NB4 (cell line): ENCODE results near the gene WRNIP1.

Experiments used
- DNase-seq: peaks from one replicate; pipeline ENCODE4 v3.0.0; 2010; ENCODE audit warnings: low read depth
- H3K4me3 ChIP-seq: one replicate; pipeline ENCODE4 v1.5.1; 2011; ENCODE audit warnings: mild to moderate bottlenecking, low read depth, low read length, moderate library complexity
- MAX ChIP-seq: IDR thresholded peaks from 2 replicates; pipeline ENCODE4 v1.6.1; 2011; ENCODE audit warnings: low read depth, low read length
- MYC ChIP-seq: IDR thresholded peaks from 2 replicates; pipeline ENCODE4 v1.6.1; 2011; ENCODE audit warnings: low read depth, low read length
- POLR2A ChIP-seq: IDR thresholded peaks from 2 replicates; pipeline ENCODE4 v1.6.1; 2011; ENCODE audit warnings: mild to moderate bottlenecking; ENCODE audit not compliant: insufficient read length; ENCODE audit errors: extremely low read depth
- TF ChIP-seq, protein P1 (sequence below): IDR thresholded peaks from one replicate; pipeline ENCODE4 v1.5.1; 2012; ENCODE audit warnings: low read depth, low read length

The WRNIP1 gene

GRCh38 chr6:2790588-2791449 is 25.6 kb downstream of the WRNIP1 start:
- TF ChIP-seq MYC (peak; percentile 23; the same call in 1 of the 2 replicates), MAX (0 out of 2 replicates have a peak, but pooled peaks have one; percentile 29), POLR2A (no peak)
- TF ChIP-seq, protein P1, sequence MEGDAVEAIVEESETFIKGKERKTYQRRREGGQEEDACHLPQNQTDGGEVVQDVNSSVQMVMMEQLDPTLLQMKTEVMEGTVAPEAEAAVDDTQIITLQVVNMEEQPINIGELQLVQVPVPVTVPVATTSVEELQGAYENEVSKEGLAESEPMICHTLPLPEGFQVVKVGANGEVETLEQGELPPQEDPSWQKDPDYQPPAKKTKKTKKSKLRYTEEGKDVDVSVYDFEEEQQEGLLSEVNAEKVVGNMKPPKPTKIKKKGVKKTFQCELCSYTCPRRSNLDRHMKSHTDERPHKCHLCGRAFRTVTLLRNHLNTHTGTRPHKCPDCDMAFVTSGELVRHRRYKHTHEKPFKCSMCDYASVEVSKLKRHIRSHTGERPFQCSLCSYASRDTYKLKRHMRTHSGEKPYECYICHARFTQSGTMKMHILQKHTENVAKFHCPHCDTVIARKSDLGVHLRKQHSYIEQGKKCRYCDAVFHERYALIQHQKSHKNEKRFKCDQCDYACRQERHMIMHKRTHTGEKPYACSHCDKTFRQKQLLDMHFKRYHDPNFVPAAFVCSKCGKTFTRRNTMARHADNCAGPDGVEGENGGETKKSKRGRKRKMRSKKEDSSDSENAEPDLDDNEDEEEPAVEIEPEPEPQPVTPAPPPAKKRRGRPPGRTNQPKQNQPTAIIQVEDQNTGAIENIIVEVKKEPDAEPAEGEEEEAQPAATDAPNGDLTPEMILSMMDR = peak; percentile 75
- DNase-seq = peak; percentile 85
- H3K4me3 ChIP-seq = no peak overlapping the region

DNA sequence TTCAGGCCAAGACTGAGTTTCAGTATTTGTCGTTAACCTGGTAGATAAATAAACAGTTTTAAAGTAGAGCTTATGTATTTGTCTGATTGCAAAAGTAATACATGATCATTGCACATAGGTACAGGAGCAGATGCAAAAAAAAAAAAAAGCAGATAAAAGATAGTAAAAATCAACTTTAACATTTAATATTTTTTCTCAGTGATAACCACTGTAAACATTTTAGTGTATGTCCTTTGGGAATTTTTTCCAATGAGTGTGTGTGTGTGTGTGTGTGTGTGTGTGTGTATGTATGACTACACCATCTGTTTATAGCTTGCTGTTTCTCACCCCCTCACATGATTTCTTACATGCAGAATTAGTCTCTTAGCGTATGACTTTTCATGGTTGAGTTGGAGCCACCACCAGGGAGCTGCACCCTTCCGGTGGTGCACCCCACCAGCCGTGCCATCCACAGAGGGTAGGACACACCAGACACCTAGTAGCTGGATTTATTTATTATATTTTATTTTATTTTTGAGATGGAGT is 26.3 kb downstream of the WRNIP1 start:
- TF ChIP-seq, protein P1 = no peak
- TF ChIP-seq POLR2A (no peak), MAX (no peak), MYC (no peak)
- DNase-seq = no peak
- H3K4me3 ChIP-seq = no peak overlapping the region

- TF ChIP-seq, protein P1 = no peak
- TF ChIP-seq POLR2A = no peak
- TF ChIP-seq MAX = no peak
- TF ChIP-seq MYC = no peak
- DNase-seq = peak; percentile 38
- H3K4me3 ChIP-seq = no peak overlapping the region
Observed at GRCh38 chr6:2792330-2793110, 27.3 kb downstream of the WRNIP1 start.

- peak; percentile 96 for DNase-seq
- TF ChIP-seq MYC (peak; percentile 79), MAX (peak; percentile 91), POLR2A (no peak)
- TF ChIP-seq, protein P1 = no peak
Observed at GRCh38 chr6:2793534-2794151, 28.4 kb downstream of the WRNIP1 start.

GRCh38 chr6:2794171-2794730 is 29.1 kb downstream of the WRNIP1 start:
- DNase-seq = no peak
- no peak overlapping the region for H3K4me3 ChIP-seq
- TF ChIP-seq POLR2A (no peak), MYC (no peak), MAX (no peak)
- TF ChIP-seq, protein P1 = no peak

More at GRCh38 chr6:2793534-2794151, 28.4 kb downstream of the WRNIP1 start:
- H3K4me3 ChIP-seq = peak overlapping the region; percentile 26
